CD4-positive, alpha-beta T cell treated with Interferon gamma for 1 hour (primary cell): ENCODE results near the gene RPL10.

Experiments used
- DNase-seq: peaks from one replicate; pipeline ENCODE4 v3.0.0-alpha.2; 2020

The RPL10 gene

GRCh38 chrX:154401045-154401799 is 3.0 kb downstream of the RPL10 start:
- no peak for DNase-seq

GRCh38 chrX:154401918-154402621 is 3.9 kb downstream of the RPL10 start:
- no peak for DNase-seq

- DNase-seq, result no peak
Measured at GRCh38 chrX:154402622-154403127, 4.5 kb downstream of the RPL10 start.

GRCh38 chrX:154403192-154403591 is 5.0 kb downstream of the RPL10 start:
- no peak for DNase-seq

GRCh38 chrX:154403858-154404257 is 5.7 kb downstream of the RPL10 start:
- no peak for DNase-seq

GRCh38 chrX:154404625-154405192 is 6.5 kb downstream of the RPL10 start:
- DNase-seq, result no peak

- DNase-seq, result no peak
Measured at GRCh38 chrX:154408659-154409221, 10.6 kb downstream of the RPL10 start.

GRCh38 chrX:154409222-154409871 is 11.2 kb downstream of the RPL10 start, which contains the start of gene DNASE1L1:
DNASE1L1 (minus strand) TSS chrX:154409254; CDS start chrX:154405568, 3,686 bp downstream.
- peak; percentile 76 for DNase-seq

GRCh38 chrX:154411981-154412340 is 13.8 kb downstream of the RPL10 start:
- peak; percentile 54 for DNase-seq

GRCh38 chrX:154412468-154412867 is 14.3 kb downstream of the RPL10 start:
- DNase-seq, result peak; percentile 54

- DNase-seq, result no peak
Measured at GRCh38 chrX:154413142-154413541, 15.0 kb downstream of the RPL10 start.

- no peak for DNase-seq
Measured at GRCh38 chrX:154417157-154417556, 19.0 kb downstream of the RPL10 start.

GRCh38 chrX:154419189-154419588 is 21.0 kb downstream of the RPL10 start:
- DNase-seq, result no peak

GRCh38 chrX:154419688-154420401 is 21.7 kb downstream of the RPL10 start:
- DNase-seq, result no peak

- no peak for DNase-seq
Measured at GRCh38 chrX:154420402-154420756, 22.2 kb downstream of the RPL10 start.

- DNase-seq, result no peak
Measured at GRCh38 chrX:154426916-154427770, 29.0 kb downstream of the RPL10 start.

- DNase-seq, result peak; percentile 89
Measured at GRCh38 chrX:154428176-154429171, 30.3 kb downstream of the RPL10 start, which contains the start of gene ATP6AP1. ATP6AP1 (plus strand) TSS chrX:154428677; CDS start chrX:154428693, 16 bp downstream.

GRCh38 chrX:154429711-154430110 is 31.5 kb downstream of the RPL10 start:
- DNase-seq, result no peak

GRCh38 chrX:154430479-154430878 is 32.3 kb downstream of the RPL10 start:
- no peak for DNase-seq

GRCh38 chrX:154430916-154431315 is 32.7 kb downstream of the RPL10 start:
- DNase-seq, result peak; percentile 47
